Loucy (cell line): Measurements from ENCODE around the gene ENTPD1.

ENCODE experiments used
- H2AFZ ChIP-seq: fragments of 200-600 bp; sonication (generic); 2 replicates; pipeline ENCODE4 v1.6.0; 2016; ENCODE audit warnings: antibody characterized with exemption, mild to moderate bottlenecking, low read length, moderate library complexity
- H3F3A ChIP-seq: fragments of 200-600 bp; 2 replicates; pipeline ENCODE4 v1.6.0; 2016; ENCODE audit warnings: antibody characterized with exemption, low read depth, mild to moderate bottlenecking
- H3K27me3 ChIP-seq: fragments of 200-600 bp; sonication (generic); 2 replicates; pipeline ENCODE4 v1.6.1; 2014; ENCODE audit warnings: low read length, mild to moderate bottlenecking; ENCODE audit not compliant: insufficient read depth, poor library complexity, severe bottlenecking
- H3K36me3 ChIP-seq: fragments of 200-600 bp; sonication (generic); 2 replicates; pipeline ENCODE4 v1.6.1; 2016; ENCODE audit warnings: low read length; ENCODE audit not compliant: insufficient read depth
- H3K4me1 ChIP-seq: fragments of 200-600 bp; sonication (generic); 2 replicates; pipeline ENCODE4 v1.5.1; 2014; ENCODE audit warnings: low read length, mild to moderate bottlenecking; ENCODE audit not compliant: insufficient read depth, poor library complexity, severe bottlenecking
- H3K4me2 ChIP-seq: fragments of 200-600 bp; sonication (generic); 2 replicates; pipeline ENCODE4 v1.6.0; 2014; ENCODE audit warnings: antibody characterized with exemption, low read length, low read depth, mild to moderate bottlenecking; ENCODE audit not compliant: poor library complexity, severe bottlenecking
- H3K4me3 ChIP-seq: fragments of 200-600 bp; sonication (generic); 2 replicates; pipeline ENCODE4 v1.5.1; 2014; ENCODE audit warnings: low read length, mild to moderate bottlenecking, mixed read lengths; ENCODE audit not compliant: poor library complexity, severe bottlenecking
- H3K79me2 ChIP-seq: fragments of 200-600 bp; sonication (generic); 2 replicates; pipeline ENCODE4 v1.6.1; 2014; ENCODE audit warnings: low read length; ENCODE audit not compliant: insufficient read depth
- H3K9ac ChIP-seq: fragments of 200-600 bp; sonication (generic); 2 replicates; pipeline ENCODE4 v1.6.0; 2014; ENCODE audit warnings: mild to moderate bottlenecking, low read depth, low read length, moderate library complexity; ENCODE audit not compliant: poor library complexity, severe bottlenecking
- H3K9me2 ChIP-seq: fragments of 200-600 bp; sonication (generic); replicated peaks from 2 replicates; pipeline ENCODE4 v1.6.1; 2016; ENCODE audit warnings: low read depth, low read length, mixed read lengths
- H3K9me3 ChIP-seq: fragments of 200-600 bp; sonication (generic); 2 replicates; pipeline ENCODE4 v1.6.1; 2014; ENCODE audit warnings: mild to moderate bottlenecking, antibody characterized with exemption, low read length, low read depth; ENCODE audit not compliant: insufficient read depth
- H4K20me1 ChIP-seq: fragments of 200-600 bp; sonication (generic); 2 replicates; pipeline ENCODE4 v1.6.0; 2014; ENCODE audit warnings: antibody characterized with exemption, low read length, mild to moderate bottlenecking; ENCODE audit not compliant: insufficient read depth, poor library complexity, severe bottlenecking
- CTCF ChIP-seq: fragments of 200-600 bp; sonication (generic); conservative IDR thresholded peaks from 2 replicates; pipeline ENCODE4 v1.5.1; 2014; ENCODE audit warnings: mild to moderate bottlenecking, antibody characterized with exemption, low read length
- EZH2phosphoT487 ChIP-seq: fragments of 200-600 bp; IDR thresholded peaks from 2 replicates; pipeline ENCODE4 v1.6.1; 2018; ENCODE audit warnings: antibody characterized with exemption, mild to moderate bottlenecking, moderate library complexity, borderline replicate concordance

Gene ENTPD1

GRCh38 chr10:95742962-95743535, 12.9 kb upstream of the ENTPD1 start:
- Histone ChIP-seq H3K79me2 (no peaks in the 10 kb centered on the region), H3K4me2 (no peak overlapping the region), H3K27me3 (no peaks in the 10 kb centered on the region), H3K4me1 (peaks cover 5% of the 10 kb centered on the region), H3K9me2 (no peaks in the 10 kb centered on the region), H3K4me3 (no peak overlapping the region), H3F3A (no peaks in the 10 kb centered on the region), H2AFZ (no peak overlapping the region), H3K36me3 (no peaks in the 10 kb centered on the region), H3K9me3 (no peaks in the 10 kb centered on the region), H4K20me1 (no peaks in the 10 kb centered on the region), H3K9ac (no peak overlapping the region)
- TF ChIP-seq EZH2phosphoT487 (no peak), CTCF (no peak)

DNA sequence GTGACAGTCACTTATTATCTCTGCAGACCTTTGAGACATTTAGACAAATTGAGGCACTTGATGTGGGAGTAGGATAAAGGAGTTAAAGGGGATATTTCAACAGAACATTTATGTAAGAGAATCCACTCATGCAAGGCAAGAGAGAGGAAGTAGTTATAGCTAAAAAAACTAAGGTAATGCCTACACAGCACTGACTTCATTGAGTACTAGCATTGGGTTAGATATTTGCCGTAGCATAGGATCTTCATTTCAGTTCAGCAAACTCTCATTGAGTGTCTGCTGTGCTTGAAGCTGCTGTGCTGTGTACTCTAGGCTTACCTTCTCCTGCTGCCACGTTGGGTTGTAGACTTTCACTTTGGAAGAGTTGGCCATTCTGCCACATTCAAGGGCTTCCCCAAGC, 10.5 kb upstream of the ENTPD1 start:
- H3K9me2 ChIP-seq = no peaks in the 10 kb centered on the region
- no peak overlapping the region for H3K9ac ChIP-seq
- TF ChIP-seq EZH2phosphoT487 (no peak), CTCF (no peak)
- H3K27me3 ChIP-seq = no peaks in the 10 kb centered on the region
- no peak overlapping the region for H3K4me3 ChIP-seq
- peaks cover 5% of the 10 kb centered on the region for H3K4me1 ChIP-seq
- no peaks in the 10 kb centered on the region for H3F3A ChIP-seq
- no peak overlapping the region for H3K4me2 ChIP-seq
- H2AFZ ChIP-seq = no peak overlapping the region
- H3K79me2 ChIP-seq = no peaks in the 10 kb centered on the region
- H4K20me1 ChIP-seq = no peaks in the 10 kb centered on the region
- H3K36me3 ChIP-seq = no peaks in the 10 kb centered on the region
- no peaks in the 10 kb centered on the region for H3K9me3 ChIP-seq

DNA sequence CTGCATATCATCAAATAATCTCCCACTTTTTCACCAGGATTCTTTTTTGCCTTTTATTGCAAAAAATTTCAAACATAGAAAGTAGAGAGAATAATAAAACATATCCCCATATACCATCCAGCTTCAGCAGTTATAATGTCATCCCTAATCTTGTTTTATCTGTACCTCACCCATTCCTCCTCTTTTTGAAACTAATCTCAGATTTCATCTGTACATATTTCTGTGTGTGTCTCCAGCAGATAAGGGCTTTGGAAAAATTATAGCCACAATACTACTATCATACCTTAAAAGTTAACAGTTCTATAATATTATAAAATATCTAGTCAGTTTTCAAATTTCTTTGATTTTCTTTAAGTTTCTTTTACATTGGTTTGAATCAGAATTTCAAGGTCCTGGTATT, 7.6 kb upstream of the ENTPD1 start:
- no peaks in the 10 kb centered on the region for H3F3A ChIP-seq
- no peak overlapping the region for H3K4me2 ChIP-seq
- no peaks in the 10 kb centered on the region for H3K4me1 ChIP-seq
- no peak for TF ChIP-seq CTCF
- no peak for TF ChIP-seq EZH2phosphoT487
- H3K4me3 ChIP-seq = no peak overlapping the region
- no peaks in the 10 kb centered on the region for H3K9me2 ChIP-seq
- no peaks in the 10 kb centered on the region for H3K27me3 ChIP-seq
- no peaks in the 10 kb centered on the region for H3K36me3 ChIP-seq
- H3K9me3 ChIP-seq = no peaks in the 10 kb centered on the region
- no peak overlapping the region for H3K9ac ChIP-seq
- no peaks in the 10 kb centered on the region for H4K20me1 ChIP-seq
- no peaks in the 10 kb centered on the region for H3K79me2 ChIP-seq
- H2AFZ ChIP-seq = no peak overlapping the region
